CD1c-positive myeloid dendritic cell (primary cell): ENCODE data around the gene EPOP.

Source experiments
- DNase-seq: peaks from one replicate; pipeline ENCODE4 v3.0.0-alpha.2; 2016; ENCODE audit errors: extremely low spot score

The EPOP gene

DNA sequence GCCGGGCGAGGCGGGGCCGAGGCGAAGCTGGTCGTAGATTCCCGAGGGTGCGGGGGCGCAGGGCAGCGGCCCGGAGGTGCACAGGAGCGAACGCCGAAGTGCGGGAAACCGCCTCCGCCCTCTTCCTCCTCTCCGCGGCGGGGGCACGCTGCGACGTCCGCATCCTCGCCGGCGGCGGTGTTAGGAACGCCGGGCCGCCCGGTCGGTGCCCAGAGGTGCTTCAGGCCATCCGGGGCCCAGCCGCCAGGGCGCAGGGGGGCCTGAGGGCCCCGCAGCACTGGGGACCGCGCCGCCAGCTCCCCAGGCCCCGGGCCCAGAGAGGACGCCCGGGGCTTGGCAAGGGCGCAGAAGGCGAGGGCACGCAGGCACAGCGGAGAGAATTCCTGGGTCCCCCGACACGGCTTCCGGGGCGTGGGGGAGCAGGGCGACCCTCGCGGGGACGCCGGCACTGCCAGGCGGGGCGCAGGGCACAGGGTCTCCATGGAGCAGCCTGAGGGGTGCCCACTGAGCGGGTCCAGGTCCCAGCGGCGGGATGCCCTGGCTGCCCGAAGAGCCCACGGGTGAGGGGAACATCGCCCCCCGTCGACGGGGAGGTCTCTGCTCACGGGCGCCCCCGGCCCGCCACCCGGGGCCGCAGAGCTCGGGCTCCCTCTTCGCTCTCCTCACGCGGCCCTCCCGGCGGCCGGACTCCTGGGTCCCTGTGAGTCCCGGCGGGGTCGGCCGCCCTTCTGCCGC lies 576 bp downstream of the EPOP start:
- peak; percentile 54 for DNase-seq

DNA sequence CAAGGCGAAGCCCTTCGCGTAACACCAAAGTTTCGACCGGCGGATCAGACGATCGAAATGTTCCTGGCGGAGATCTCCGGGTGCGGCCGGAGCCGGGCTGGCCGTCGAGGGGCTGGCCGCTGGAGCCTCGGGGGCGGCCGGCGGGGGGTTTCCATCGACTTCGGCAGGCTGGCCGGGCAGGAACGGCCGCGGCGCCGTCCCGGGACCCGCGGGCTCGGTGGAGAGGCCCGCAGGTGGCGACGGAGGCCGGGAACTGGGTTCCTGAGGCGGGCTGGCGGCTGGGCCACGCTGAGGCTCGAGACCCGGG lies 1.1 kb downstream of the EPOP start:
- no peak for DNase-seq

DNA sequence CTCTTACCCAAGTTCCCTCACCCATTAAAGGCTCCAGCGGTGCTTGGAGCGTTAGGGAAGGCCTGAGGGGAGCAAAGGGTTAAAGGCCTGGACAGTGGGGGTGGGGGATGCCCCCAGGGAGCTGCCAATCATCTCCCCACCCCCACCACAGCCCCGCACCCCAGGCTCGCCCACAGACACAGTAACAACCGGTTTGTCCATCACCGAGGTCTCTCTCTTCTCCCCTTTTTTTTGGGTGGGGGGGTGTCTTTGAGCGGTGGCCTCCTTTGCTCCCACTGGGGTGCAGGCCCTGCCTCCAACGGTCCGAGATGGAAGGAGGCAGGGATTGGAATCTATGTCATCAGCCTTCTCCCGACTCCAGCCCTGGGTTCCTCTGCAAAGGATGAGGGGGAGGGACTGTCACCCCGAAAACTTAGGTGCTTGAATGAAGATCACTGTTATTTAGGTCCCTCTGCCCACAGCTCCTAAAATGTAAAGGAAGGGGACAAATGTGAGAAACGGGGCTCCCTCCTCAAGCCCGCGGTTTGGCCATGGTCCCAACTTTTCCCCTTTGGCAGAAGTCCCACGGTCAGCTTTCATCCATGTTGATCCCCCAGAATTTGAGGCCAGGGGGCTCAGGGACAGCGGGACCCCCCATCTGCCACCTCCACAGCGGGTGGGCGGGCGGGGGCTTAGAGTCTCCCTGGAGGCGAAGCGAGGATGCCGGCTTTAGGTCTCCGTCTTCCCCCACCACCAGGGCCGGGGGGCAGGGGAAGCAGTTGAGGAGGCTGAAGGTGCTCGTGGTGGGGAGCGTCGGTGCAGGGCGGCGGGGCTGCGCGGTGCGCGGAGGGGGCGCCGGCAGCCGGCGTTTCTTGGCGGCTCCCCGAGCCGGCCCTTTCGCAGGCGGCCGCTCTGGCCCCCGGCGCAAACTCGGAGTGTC lies 1.7 kb downstream of the EPOP start:
- DNase-seq, result no peak

- no peak for DNase-seq
These were observed 2.6 kb downstream of the EPOP start for GRCh38 chr17:38671939-38672720.

DNA sequence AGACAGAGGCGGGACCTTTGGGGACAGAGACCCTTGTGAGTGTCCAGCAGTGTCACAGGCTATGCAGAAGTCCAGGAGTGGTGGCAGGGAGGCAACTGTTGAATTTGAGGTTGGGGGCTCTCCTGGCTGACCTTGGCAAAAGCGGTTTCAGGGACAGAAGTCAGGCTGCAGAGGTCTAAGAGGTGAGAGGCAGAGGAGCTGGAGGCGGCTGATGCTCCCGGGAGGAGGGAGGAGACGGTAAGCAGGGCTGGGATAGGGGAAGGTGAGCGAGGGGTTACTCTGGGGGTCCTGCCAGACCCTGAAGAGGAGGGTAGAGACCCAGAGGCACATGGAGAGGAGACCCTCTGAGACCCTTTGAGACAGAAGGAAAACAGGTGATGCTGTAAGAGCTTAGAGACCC lies 5.2 kb downstream of the EPOP start:
- DNase-seq, result no peak

DNA sequence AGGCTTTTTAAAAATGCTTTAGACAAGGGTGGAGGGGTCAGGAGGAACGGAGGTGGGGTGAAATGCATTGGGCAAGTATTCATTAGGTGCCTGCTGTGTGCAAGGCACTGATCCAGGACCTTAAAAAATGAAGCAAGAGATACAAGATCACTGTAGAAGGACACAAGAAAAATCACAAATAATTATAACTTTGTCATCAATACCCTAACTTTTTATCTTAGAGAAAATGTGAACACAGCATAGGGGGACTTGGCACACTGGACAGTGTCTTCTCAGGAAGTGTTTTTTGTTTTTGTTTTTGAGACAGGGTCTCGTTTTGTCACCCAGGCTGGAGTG lies 7.0 kb downstream of the EPOP start:
- no peak for DNase-seq

DNA sequence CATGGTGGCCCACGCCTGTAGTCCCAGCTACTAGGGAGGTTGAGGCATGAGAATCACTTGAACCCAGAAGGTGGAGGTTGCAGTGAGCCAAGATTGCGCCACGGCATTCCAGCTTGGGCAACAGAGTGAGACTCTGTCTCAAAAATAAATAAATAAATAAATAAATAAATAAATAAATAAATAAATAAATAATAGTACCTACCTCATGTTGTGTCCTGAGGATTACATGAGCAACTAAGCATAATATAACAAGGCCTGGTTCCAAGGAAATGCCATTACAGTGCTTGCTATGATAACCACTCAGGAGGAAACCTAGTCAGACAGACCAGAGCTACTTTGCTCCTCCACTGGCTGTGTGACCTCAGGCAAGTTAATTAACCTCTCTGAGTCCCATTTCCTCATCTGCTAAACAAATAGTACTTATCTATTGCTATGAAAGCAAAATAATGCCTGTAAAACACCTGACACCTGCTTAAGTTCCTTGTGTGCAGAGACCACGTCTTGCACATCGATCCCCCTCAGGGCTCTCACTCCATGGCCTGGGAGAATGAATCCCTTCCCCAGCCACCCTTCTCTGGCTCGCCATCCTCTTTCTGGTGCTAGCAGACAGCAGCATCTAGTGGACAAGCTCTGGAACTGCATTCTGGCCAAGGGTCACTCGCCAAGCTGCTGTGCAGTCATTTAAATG lies 7.5 kb downstream of the EPOP start:
- DNase-seq, result peak; percentile 81

GRCh38 chr17:38663964-38664644 lies 10.7 kb downstream of the EPOP start:
- no peak for DNase-seq

DNA sequence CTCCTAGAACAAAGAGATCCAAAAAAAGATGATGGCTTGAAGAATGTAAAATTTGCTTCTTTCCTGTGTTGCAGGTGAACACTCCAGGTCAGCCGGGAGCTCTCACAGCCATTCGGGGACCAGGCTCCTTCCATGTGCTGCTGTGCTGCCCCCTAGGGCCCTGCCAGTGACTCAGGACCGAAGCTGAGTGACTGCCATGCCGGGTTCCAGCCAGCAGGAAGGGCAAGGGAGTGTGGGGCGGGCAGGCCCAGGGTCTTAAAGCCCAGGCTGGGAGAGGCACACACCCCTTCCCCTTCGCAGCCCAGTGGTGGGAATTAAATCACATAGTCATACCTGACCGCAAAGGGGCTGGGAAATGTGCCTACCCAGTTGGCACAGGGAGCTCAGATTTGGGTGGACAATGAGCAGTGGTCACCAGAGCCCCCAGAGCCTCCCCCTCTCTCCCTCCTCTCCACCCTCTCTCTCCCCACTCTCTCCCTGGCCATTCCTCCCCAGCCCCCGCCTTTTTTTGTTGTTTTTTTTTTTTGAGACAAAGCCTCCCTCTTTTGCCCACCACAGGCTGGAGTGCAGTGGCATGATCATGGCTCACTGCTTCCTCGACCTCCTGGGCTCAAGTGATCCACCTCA lies 11.5 kb downstream of the EPOP start:
- peak; percentile 54 for DNase-seq

- DNase-seq, result peak; percentile 82
These were observed 14.4 kb downstream of the EPOP start for GRCh38 chr17:38660097-38661025.

DNA sequence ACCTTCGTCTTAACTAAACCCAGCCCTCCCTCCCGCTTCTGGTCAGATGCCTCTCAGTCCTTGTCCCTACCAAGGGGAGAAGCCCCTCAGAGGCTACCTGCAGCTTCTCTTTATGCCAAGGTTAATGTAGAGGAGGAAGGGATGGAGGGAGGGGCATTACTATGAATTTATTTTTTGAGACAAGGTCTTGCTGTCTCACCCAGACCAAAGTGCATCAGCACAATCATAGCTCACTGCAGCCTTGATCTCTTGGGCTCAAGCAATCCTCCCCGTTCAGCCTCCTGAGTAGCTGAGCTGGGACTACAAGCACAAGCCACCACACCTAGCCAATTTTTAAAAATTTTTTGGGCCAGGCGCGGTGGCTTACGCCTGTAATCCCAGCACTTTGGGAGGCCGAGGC lies 15.3 kb downstream of the EPOP start:
- DNase-seq, result no peak

DNA sequence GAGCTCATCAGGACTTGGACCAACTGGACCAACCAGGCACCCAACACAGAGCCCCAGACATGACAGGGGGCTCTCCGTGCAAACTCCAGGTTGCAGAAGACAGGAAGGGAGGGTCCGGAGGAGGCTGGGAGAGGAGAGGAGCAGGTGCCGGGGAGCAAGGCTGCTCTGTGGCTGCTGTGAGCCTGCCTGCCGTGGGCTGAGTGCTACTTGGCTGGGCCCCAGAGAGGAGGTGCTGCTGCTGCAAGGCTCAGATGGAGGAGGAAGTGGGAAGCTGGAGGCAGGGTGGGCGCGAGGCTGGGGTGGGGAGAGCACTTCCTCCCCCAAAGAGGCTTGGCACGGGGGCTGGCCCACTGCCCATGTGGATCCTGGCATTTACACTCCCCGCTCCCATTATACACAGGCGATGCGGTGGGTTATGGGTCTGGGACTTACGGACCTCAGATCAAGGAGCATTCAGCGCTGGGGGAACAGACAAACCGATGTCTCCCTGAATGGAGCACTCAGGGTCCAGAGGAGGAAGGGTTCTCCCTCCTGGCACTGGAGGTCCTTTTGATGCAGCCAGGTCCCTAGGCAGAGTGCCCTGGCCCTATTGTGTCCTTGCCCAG lies 15.9 kb downstream of the EPOP start:
- DNase-seq, result peak; percentile 64

- DNase-seq, result no peak
These were observed 16.7 kb downstream of the EPOP start for GRCh38 chr17:38657824-38658740.

DNA sequence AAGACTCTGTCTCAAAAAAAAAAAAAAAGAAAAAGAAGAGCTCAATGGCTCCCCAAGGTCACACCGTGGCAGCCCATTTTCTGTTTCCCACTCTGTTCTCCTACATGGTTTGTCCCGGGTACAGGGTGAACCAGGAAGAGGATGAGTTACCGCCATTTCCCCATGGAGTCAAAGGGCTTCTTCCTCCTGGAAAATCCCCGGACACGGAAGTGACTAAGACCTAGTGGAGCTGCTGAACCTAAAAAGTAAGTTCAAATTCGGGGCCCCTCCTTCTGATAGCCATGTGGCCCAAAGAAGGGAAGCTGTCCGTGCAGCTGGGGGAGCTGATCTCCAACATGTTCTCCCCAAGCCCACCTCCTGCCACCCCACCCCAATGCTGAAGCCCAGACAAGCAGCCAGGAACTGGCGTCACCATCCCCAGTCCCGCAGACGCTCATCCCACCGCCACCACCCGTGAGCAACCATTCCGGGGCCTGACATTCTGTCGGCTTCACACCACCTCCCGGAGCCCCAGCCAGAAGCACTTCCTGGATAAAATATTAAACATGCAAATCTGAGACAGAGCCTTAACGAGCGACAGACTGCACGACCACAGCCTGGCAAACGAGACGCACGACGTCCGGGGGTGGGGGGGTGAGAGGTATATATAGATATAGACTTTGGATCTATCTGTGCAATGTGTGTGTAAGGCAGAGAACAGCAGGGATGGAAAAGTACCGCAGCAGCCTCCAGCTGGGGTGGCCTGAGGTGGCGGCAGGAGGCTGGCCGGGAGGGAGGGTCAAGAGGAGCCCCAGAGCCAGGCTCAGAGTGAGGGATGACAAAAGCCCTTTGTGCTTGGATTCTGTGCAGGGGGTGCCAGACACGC lies 17.6 kb downstream of the EPOP start:
- no peak for DNase-seq

GRCh38 chr17:38654411-38655398 lies 20.1 kb downstream of the EPOP start:
- no peak for DNase-seq

DNA sequence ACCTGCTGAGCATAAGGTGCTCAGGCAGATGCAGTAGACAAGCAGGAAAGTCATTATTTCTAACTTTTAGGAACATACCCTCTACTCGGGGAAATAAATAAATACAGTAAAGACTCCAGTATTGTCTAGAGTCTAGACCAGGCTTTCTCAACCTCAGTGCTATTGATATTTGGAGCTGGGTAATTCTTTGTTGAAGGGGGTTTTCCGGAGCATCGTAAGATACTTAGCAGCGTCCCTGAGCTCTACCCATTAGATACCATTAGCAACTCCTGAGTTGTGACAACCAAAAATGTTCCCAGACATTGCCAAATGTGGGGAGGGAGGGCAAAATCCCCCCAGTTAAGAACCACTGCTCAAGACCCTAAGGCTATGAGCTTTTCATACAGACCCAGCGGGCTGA lies 21.1 kb downstream of the EPOP start:
- DNase-seq, result no peak
